Mucosa of gallbladder (tissue), 1 donor: Measurements from ENCODE around the gene ZNF660. TPM values are rescaled to one million over a fixed set of nuclear protein-coding genes. Genes with fewer than 3 reads are reported as not detected.
"Not testable (repeated sequence)": the region's sequence is repeated elsewhere in the genome, so short reads cannot be mapped to it uniquely, and the experiment has no call there.

Source experiments
- DNase-seq: peaks from one replicate; pipeline ENCODE4 v3.0.0-alpha.2; 2020; ENCODE audit warnings: low spot score
- total RNA-seq: library from RNA; stranded (reverse); gene quantifications from one replicate; pipeline ENCODE4 v1.2.1, GENCODE V29; 2021
- donor health status: DM: no; HTN: no; CAD: no.

Gene ZNF660
- total RNA-seq: 5.6 TPM

DNA sequence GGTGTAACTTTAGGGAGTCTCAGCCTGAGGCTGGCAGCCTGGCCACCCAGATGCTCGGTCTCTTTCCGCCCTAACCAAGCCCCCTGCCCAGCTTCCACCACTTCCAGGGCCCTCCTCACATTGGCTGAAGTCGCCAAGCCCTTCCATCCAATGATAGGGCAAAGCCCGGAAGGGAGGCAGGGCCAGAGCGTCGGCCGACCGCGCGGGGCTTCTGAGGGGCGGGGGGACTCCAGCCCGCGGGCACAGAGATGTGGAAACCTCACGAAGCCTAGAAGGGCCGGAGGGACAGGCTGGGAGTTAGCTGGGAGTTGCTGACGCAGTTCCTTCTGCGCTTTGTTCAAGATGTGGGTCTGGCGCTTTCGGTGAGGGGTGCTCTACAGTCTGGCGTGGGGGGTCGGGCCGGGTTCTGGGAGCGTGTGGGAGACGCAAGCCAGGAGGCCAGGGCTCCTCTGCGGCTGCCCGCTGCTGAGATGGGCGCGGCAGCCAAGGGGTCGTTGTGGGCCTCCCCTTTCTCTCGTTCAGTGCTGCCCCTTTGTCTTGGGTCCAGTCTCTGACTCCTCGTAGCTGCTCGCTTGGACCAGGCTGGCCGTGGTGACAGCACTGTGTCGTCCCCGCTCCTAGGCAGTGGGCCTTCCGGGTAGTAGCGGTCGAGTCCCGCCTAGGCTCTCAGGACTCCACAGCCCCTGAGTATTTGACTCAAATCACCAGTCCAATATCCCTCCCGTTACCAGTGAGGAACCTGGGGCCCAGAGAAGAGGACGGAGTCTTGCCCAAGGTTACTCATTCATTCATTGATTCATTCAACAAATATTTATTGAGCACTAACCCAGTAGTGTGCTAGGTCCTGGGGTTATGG lies at the start of gene ZNF660:
ZNF660 (plus strand) TSS at position 319 of the 856 bp plus-strand sequence. CDS start 9,230 bp downstream, outside the sequence.
- DNase-seq: peak; percentile 34

DNA sequence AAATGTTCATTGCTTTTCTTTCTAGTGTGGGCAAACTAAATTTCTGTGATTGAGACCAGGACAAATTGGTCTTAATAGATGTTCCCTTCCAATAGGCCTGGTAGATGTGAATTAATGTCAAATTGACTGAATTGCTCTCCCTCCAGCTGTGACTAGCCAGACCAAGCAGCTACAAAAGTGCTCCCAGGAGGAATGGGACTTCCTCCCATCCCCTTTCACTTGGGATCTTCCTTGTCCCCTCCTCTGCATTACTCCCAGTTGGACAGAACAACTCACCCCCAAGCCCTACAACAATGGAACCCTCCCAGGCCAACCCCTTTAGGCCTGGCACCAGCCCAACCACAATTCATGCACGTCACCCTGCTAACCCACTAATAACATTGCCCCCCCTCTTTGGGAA lies 49.4 kb upstream of the ZNF660 start:
- DNase-seq: no peak

DNA sequence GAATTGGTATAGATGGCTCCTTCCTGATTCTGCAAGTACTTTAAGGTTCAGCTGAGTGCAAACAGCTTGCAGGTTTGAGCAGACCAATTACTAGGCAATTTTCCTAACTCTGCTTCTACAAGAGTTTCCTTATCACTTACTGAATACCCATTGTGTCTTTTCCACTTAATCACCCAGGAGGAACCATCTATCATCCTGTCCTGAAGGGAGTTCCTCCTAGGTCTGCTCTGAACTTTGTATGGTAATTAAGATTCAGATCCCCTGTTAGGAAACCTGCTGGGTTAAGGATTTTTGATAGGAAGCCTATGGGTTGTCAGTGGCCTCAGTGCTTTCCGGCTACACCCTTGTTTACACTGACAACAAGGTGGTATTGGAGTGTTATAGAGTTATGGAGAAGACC lies 40.0 kb upstream of the ZNF660 start:
- DNase-seq: not testable (repeated sequence)

DNA sequence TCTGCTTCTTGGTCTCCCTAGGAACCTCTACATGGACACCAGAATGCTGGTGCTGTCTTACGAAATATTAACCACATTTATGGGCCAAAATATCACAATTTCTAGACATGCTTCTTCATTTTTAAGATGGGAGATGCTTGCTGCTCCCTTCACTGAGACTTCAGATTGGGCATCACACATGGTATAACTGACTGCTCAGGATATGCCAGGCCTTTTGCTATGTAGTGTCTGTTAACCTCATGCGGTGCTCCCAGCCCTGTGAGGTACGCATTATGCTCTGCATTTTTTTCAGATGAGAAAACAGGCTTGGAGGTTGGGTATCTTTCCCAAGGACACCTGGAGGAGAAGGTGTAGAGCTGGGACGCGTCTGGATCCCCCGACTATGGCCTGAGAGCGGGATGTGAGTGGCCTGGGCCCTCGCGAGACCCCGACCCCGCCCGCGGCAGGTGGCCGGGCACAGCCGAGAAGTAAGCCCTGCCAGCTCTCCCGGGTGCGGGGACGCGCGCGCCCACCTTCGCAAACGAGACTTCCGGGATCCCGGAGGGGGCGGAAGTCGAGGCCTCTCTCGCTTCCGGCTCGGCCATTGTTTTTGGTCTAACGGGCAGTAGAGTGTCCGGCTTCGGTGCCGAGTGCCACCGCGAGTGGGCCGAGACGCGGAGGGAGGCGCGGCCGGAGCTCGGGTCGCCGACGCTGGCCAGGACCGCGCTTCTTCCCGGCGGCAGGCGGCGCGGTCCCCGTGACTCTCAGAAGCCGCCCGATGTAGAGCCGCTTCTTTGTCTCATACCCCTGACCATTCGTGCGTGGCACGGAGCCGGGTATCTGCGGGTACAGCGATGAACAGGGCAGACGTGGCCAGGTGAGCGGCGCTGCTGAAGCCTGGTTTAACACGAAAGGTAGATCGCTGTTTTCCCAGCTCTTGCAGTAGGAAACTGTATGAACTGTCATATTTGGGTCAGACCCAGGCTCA lies 29.9 kb upstream of the ZNF660 start, which contains the start of gene ZKSCAN7:
ZKSCAN7 (plus strand) TSS at position 568 of the 967 bp plus-strand sequence. CDS start 1,855 bp downstream, outside the sequence.
- peak; percentile 53 for DNase-seq

DNA sequence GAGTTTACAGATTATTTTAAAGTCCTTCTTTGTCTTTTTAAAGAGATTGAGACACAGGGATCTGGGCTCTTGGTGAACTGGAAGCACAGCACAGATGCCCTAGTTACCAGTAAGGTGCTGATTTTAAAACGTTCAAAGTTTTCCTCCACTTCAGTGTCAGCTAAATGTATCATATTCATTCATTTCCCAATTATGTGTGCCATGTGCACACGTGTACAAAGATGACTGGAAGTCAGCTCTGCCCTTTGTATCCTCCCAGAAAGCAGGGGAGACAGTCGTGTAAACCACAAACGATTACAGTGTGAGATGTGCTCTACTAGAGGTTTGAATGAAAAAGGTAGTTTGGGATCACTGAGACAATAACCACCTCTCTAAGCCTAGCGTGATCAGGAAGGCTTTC lies 29.0 kb upstream of the ZNF660 start:
- DNase-seq: no peak

DNA sequence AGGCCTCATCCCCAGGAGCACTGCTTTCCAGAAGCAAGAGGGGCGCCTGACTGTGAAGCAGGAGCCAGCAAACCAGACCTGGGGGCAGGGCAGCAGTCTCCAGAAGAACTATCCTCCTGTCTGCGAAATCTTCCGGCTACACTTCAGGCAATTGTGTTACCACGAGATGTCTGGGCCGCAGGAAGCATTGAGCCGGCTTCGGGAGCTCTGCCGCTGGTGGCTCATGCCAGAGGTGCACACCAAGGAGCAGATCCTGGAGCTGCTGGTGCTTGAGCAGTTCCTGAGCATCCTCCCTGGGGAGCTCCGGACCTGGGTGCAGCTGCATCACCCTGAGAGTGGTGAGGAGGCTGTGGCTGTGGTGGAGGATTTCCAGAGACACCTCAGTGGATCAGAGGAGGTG lies 27.7 kb upstream of the ZNF660 start:
- no peak for DNase-seq

DNA sequence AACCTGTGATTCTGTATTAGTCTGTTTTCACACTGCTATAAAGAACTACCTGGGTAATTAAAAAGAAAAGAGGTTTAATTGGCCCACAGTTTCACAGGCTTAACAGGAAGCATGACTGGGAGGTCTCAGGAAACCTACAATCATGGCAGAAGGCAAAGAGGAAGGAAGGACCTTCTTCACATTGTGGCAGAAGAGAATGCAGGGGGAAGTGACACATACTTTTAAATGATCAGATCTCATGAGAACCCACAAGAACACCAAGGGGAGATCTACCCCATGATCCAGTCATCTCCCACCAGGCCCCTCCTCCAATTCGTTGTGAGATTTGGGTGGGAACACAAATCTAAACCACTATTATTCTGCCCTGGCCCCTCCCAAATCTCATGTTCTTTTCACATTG lies 23.7 kb upstream of the ZNF660 start:
- no peak for DNase-seq

DNA sequence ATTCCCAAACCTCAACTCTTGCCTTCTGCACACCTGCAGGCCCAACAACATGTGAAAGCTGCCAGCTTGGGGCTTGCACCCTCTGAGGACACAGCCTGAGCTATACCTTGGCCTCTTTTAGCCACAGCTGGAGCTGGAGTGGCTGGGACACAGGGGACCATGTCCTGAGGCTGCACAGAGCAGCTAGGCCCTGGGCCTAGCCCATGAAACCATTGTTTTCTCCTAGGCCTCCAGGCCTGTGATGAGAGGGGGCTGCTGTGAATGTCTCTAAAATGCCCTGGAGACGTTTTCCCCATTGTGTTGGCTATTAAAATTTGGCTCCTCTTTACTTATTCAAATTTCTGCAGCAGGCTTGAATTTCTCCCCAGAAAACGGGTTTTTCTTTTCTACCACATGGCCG lies 22.6 kb upstream of the ZNF660 start:
- no peak for DNase-seq

DNA sequence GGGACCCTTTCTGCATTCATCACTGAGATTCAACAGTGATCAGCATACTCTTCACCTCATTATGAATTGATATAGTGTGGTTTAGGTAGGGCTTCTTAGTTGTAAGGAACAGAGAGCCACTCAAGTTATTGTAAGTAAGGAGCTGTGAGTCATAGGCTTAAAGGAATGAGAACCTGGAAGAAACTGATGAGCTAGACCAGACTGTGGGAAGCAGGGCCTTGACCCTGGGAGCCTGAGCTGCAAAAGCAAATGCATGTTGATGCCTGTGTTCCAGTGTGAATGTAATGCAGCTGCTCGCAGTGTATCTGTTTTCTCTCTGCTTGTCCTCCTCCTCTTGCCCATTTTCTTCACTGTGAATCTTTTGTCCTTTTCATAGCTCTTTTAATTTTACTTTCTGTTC lies 16.2 kb upstream of the ZNF660 start:
- DNase-seq: no peak

DNA sequence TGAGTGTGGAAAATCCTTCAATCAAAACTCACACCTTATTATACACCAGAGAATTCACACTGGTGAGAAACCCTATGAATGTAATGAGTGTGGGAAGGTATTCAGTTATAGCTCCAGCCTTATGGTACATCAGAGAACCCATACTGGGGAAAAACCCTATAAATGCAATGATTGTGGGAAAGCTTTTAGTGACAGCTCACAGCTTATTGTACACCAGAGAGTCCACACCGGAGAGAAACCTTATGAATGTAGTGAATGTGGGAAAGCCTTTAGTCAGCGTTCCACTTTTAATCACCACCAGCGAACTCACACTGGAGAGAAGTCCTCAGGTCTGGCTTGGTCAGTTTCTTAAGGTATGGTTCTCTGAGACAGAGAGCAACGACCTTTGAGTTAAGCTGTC lies 13.7 kb upstream of the ZNF660 start:
- no peak for DNase-seq

DNA sequence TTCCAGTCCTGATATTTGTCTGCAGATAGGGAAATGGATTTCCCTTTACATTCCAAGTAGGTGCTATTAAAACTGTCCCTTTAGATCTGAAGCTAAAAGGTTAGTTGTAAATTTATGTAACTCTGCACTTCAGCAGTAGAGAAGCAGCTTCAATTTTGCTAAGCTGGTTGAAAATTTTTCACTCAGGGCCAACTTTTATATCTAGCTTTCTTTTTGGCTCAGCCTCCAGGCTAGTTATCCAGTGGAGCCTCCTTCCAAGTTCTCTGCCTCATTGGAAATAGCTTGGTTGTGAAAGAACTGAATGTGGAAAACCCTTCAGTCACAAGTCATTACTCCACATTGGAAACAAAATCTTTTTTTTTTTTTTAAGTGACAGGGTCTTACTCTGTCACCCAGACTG lies 8.2 kb upstream of the ZNF660 start:
- DNase-seq: no peak

DNA sequence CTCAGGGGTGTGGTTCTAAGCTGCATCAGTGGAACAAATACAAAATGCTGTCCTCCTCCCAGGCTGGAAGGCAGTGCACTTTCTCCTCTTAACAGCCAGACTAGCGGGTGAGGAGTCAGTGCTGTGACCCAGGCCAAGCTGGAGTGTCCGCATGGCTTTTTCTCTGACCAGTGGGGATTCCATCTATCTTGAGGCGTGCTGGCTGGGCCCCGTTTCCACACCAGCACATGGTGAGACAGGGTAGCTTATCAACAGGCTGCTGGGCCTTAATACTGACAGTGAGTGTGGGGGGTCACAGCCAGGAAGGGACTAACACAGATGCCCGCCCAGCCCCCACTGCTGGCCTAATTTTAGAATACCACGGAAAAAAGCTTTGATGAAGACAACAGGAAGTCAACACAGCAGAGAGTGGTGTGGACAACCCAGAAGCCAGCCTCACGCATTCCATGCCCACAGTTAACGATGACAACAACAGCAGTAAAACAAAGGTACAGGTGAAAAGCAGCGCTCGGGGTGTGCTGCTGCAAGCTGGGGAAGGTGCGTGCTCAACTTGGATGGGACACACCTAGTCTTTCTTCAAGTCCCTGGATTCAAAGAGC lies 7.3 kb upstream of the ZNF660 start:
- not testable (repeated sequence) for DNase-seq

DNA sequence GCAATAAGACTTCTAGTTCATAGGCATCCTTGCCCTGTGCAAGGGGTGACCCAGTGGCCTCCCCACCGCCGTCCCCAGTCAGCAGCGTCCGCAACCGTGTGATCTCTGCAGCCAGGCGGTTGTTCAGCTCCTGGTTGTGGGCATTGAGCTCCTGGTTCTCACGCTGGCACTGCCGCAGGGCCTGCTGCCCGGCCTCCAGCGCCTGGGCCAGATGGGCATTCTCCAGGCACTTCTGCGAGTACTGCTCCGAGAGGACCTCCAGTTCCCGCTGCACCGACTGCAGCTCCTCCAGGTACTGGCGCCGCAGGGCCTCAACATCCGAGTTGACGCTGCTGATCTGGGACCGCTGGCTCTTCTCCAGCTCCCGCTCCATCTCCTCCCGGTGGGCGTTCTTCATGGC lies 6.4 kb upstream of the ZNF660 start:
- DNase-seq: not testable (repeated sequence)

DNA sequence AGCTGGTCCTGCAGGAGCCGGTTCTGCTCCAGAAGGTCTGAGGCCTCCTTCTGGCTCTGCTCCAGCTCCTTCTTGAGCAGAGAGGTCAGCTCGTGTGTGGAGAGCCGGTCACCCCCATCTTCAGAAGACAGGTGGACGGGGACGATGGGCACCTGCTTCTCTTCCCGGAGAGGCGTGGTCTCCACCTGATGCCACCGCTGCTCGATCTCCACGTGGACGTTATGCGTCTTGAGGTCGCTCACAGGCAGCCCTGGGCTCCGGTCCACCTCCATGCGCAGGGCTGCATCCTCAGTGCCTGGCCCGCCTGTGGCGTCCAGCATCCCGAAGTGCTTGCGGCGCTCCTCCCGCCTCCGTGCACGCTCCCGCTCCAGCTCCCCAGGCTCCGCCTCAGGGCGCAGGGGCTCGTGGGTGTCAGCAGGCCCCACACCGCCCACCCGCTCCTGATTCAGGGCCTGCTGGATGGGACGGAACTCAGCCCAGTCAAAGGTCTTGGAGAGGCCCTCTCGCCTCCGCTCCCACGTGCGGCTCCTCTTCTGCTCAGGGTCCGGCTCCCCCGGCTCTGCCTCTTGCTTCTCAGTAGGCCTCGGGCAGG lies 5.7 kb upstream of the ZNF660 start:
- DNase-seq: not testable (repeated sequence)

DNA sequence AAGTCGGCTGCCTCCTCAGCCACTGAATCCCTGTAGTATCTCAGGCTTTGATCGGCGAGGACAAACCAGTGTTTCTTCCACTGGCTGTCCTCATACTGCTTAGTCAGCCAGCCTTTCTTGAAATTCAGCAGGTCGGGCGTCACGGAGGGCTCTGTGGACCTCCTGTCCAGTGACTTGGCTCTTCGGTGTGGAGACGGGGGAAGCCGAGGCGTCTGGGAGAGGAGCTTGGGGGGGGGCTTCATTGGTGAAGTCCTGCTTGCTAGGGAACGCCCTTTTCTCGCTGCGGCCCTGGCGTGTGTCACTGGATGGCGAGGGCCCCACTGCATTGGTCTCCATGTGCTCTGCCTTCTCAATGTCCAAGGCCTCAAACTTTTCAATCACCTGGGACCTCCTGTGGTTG lies 5.0 kb upstream of the ZNF660 start:
- DNase-seq: not testable (repeated sequence)

DNA sequence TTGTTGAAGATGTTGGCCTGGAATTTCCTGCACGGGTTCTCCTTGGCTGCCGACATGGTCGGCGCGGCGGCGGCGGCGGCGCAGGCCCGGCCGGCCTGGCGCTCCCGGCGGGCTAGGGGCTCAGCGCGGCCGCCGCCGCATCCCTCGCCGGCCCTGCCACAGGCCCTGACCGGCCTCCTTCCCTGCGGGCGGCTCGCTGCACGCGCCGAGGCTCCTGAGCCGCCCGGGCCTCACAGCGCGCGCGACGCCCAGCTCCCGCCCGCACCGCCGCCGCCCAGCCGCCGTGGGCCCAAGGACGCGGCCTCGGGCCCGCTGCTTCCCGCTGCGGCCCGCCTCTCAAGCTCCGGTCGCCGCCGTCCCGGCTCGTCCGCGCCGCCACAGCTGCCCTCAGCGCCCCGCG lies 3.8 kb upstream of the ZNF660 start:
- not testable (repeated sequence) for DNase-seq

DNA sequence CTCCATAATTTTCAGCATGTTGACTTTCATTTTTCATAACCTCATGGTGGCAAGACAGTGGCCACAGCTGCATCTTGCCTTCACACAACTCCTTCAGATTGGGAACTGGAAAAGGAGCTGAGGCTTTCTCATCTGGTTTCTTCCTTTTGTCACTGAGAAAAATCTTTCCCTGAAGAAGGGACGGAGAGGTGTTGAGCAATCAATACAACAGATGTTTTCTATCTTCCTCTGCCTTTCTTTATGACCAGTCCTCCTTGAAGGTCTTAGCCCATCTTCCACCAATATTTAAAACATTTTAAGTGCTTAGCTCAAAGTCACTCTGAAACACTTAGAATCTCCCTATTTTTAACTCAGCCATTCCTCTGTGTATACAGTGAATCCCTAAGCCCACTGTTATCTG lies 11.9 kb downstream of the ZNF660 start:
- DNase-seq: no peak

DNA sequence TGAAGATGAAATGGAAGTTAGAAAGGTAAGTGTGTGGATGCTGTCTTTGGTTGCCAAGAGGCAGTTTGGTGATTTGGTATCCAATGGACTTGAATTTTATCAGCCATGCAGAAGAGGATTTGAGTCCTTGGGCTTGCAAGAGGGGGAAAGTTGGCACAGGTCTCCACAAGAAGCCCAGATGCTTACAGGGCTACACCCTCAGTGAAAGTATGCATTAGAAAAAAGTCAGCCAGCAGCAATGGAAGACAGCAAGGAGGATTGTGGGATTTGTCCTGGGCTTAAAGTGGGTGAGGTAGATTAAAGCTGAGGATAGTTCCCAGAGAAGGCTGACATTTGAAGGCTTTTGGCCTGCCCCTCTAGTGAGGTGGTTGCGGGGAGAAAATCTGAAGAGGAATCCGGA lies 17.0 kb downstream of the ZNF660 start:
- no peak for DNase-seq

DNA sequence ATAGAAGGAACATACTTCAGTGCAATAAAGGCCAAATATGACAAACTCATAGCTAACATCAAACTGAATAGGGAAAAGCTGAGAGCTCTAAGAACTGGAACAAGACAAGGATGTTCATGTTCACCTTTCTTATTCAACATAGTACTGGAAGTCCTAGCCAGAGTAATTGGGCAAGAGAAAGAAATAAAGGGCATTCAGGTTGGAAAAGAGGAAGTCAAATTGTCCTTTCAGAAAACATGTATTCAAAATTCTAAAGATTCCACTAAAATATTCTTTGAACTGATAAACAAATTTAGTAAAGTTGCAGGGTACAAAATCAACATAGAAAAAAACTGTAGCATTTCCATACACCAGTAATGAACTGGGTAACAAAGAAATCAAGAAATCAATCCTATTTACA lies 27.9 kb downstream of the ZNF660 start:
- no peak for DNase-seq

DNA sequence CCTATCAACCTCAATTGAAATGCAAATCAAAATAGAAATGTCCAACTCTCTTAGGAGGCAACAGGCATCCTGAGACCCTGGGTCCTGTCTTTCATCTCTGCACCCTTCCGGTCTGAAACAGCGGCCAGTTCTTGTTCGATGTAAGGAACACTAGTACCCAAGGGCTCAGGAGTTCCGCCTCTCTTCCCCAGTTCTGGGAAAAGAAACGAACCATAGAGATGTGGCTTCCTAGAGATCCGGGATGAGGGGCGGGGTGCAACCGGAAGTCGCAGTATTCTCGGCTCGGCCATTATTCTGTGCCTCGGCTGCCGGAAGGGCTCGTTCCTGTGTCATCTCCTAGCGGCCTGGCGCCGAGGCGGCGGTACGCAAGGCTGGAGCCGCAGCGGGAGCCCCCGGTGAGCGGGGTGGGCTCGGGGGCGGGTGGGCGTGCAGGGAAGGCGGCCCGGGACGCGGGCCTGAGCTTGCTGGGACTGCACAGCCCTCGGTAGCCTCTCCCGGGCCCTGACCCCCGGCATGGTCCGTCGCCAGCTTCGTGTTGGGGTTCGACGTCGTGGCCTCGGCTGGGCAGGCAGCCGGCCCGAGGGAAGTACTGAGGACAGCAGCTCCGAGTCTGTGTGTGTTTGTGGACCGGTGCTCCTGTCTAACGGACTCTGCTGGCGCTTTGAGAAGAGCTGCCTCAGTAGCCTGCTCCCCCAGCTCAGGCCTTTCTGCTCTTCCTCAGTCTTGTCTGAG lies 40.2 kb downstream of the ZNF660 start, which contains the start of gene ZNF197:
ZNF197 (plus strand) TSS at position 288 of the 732 bp plus-strand sequence. CDS start 4,119 bp downstream, outside the sequence.
- peak; percentile 86 for DNase-seq

DNA sequence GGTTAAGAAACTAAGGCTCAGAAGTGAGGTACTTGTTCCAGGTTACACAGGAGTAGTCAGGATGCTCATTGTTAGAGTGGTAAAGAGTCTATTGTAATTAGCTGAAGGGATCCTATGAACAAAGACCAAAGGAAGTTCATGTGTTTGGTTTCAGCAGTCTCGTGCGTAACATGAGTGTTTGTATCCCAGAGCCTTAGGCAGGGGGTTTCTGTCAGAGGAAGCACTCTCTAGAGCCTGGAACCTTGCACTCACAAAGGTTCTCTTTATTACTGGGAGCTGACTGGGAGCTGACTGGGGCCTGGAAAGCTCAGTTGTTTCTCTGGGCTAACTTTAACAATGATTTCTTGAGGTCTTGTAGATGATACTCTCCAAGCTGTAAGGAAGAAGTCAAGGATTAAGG lies 44.0 kb downstream of the ZNF660 start:
- DNase-seq: no peak
